ENCODE measurements around the gene JUP.

DNA sequence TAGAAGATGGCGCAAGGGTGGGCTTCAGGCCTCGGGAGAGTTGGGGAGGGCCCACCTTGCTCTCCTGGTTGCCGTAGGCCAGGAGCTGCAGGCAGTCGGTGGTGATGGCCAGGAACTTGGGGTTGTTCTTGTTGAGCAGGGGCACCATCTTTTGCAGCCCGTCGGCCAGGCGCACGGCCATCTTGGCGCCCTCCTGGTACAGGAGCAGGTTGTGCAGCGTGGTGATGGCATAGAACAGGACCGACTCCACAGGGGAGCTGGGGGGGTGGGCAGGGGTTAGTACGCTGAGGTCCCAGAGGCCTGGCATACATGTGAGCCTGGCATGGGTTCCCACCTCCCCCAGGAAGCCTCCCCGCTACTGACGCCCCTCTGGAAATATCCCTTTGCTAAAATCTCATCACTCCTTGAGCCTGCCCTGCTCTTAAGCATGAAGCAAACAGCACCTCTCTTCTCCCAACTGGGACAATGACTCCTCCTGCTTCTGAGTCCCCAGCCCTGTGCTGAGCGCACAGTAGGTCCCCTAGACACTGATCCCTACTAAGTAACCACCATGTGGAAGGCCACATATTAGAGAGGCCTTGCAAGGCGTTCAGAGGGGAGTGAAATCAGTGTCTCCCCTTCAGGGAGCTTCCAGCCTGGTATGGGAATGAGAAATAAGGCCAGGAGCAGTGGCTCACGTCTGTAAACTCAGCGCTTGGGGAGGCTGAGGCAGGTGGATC, 19.0 kb downstream of the JUP start:
- TF ChIP-seq, protein P1, sequence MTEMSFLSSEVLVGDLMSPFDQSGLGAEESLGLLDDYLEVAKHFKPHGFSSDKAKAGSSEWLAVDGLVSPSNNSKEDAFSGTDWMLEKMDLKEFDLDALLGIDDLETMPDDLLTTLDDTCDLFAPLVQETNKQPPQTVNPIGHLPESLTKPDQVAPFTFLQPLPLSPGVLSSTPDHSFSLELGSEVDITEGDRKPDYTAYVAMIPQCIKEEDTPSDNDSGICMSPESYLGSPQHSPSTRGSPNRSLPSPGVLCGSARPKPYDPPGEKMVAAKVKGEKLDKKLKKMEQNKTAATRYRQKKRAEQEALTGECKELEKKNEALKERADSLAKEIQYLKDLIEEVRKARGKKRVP (CRISPR knock-in tag; IDR thresholded peaks at IDR 0.05): no peak
- TF ChIP-seq RELA (CRISPR knock-in tag; IDR thresholded peaks at IDR 0.05) (no peak), ZFP36 (IDR thresholded peaks at IDR 0.05; ENCODE audit: borderline replicate concordance, low read depth, low read length, partially characterized antibody) (no peak), ZNF768 (CRISPR knock-in tag; IDR thresholded peaks at IDR 0.05) (no peak), ZNF10 (CRISPR knock-in tag; IDR thresholded peaks at IDR 0.05; ENCODE audit: borderline replicate concordance, low read depth) (no peak), ZNF121 (CRISPR knock-in tag; IDR thresholded peaks at IDR 0.05) (no peak), SNRNP70 (IDR thresholded peaks at IDR 0.05; ENCODE audit: low read depth, low read length) (no peak), MTA3 (CRISPR knock-in tag; IDR thresholded peaks at IDR 0.05) (no peak), SETDB1 (CRISPR knock-in tag; IDR thresholded peaks at IDR 0.05; ENCODE audit: borderline replicate concordance) (no peak)
- TF ChIP-seq, protein P2, sequence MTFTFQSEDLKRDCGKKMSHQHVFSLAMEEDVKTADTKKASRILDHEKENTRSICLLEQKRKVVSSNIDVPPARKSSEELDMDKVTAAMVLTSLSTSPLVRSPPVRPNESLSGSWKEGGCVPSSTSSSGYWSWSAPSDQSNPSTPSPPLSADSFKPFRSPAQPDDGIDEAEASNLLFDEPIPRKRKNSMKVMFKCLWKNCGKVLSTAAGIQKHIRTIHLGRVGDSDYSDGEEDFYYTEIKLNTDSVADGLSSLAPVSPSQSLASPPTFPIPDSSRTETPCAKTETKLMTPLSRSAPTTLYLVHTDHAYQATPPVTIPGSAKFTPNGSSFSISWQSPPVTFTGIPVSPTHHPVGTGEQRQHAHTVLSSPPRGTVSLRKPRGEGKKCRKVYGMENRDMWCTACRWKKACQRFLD (CRISPR knock-in tag; IDR thresholded peaks at IDR 0.05; ENCODE audit: borderline replicate concordance): no peak
